ENCODE measurements around the gene CPSF7. TPM values are rescaled to one million over a fixed set of nuclear protein-coding genes. Genes with fewer than 3 reads are reported as not detected.

The CPSF7 gene
- total RNA-seq, 1 experiment from 2014 or later = 123 TPM

DNA sequence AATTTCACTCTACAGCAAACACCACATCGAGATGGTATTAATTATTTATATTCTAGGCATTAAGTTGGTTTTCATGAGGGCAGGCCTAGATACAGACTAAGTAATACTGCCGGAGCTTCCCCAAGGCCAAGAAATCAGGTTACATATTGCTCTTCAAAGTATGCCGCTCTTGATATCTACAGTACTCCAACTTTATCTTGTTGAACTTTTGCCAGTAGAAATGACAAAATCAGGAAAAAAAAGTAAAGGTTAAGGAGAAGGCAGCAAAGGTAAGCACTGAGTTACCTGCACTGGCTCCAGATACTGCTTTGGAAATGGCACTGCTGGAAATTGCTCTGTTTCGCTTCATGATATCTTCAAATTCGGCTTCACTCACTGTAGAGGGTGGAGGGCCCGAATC, 14.4 kb downstream of the CPSF7 start:
- H3K36me3 ChIP-seq (ENCODE audit: control insufficient read depth, insufficient read depth, low read length) = peaks cover 6% of the 10 kb centered on the region; the same call in 1 of the 2 replicates
- ChIA-PET POLR2A (no interaction called here), CTCF (no interaction called here)
- no peaks in the 10 kb centered on the region for H3K9me3 Mint-ChIP-seq (ENCODE audit: unreplicated experiment)
- intact Hi-C loops (cut with micrococcal nuclease; ENCODE audit: unreplicated experiment) = no loop called here
- no peaks in the 10 kb centered on the region for H3K27me3 Mint-ChIP-seq (ENCODE audit: insufficient read depth, unreplicated experiment)
- DNase-seq = no peak
- no TSS peak for BruUV-seq (replicated peaks)
- no peaks in the 10 kb centered on the region for H3K4me1 ChIP-seq
- H3K4me3 Mint-ChIP-seq (ENCODE audit: unreplicated experiment) = no peak overlapping the region
- H3K4me1 Mint-ChIP-seq (ENCODE audit: low read depth, unreplicated experiment) = no peaks in the 10 kb centered on the region
- H3K4me3 ChIP-seq (ENCODE audit: low read depth, low read length) = no peak overlapping the region
- no peaks in the 10 kb centered on the region for H3K27me3 ChIP-seq (replicated peaks; ENCODE audit: control insufficient read depth, insufficient read depth, low read length)
- TF ChIP-seq, protein P1, sequence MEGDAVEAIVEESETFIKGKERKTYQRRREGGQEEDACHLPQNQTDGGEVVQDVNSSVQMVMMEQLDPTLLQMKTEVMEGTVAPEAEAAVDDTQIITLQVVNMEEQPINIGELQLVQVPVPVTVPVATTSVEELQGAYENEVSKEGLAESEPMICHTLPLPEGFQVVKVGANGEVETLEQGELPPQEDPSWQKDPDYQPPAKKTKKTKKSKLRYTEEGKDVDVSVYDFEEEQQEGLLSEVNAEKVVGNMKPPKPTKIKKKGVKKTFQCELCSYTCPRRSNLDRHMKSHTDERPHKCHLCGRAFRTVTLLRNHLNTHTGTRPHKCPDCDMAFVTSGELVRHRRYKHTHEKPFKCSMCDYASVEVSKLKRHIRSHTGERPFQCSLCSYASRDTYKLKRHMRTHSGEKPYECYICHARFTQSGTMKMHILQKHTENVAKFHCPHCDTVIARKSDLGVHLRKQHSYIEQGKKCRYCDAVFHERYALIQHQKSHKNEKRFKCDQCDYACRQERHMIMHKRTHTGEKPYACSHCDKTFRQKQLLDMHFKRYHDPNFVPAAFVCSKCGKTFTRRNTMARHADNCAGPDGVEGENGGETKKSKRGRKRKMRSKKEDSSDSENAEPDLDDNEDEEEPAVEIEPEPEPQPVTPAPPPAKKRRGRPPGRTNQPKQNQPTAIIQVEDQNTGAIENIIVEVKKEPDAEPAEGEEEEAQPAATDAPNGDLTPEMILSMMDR (IDR thresholded peaks at IDR 0.05; ENCODE audit: insufficient read depth in 1 of 2, low read depth in 1 of 2, low read length in 1 of 2, severe bottlenecking in 1 of 2, unreplicated experiment in 1 of 2) = no peak
- peaks cover 99% of the 10 kb centered on the region for H3K36me3 Mint-ChIP-seq (ENCODE audit: insufficient read depth, unreplicated experiment)
- H3K27ac Mint-ChIP-seq (ENCODE audit: unreplicated experiment) = no peak overlapping the region
- H3K9me3 ChIP-seq = no peaks in the 10 kb centered on the region

DNA sequence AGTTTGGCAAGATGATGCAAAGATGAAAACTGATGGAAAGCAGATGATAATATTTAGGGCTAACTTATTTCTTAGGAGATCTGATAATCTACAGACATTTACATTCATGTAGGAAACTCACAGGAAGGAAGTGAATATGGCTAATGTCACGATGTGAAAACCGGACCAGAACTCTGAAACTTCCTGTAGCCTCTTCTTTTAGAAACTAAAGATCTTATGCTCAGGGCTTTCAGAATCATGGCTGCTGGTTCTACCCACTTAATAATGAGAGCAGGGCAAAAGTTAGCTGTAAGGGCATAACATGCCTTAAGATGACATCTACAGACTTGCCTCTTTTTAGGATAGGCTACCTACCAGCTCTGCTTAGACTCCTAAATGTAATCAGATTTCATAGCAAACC, 15.2 kb downstream of the CPSF7 start:
- no peaks in the 10 kb centered on the region for H3K9me3 Mint-ChIP-seq (ENCODE audit: unreplicated experiment)
- Histone ChIP-seq H3K27me3 (replicated peaks; ENCODE audit: control insufficient read depth, insufficient read depth, low read length) (no peaks in the 10 kb centered on the region), H3K4me3 (ENCODE audit: low read depth, low read length) (no peak overlapping the region), H3K36me3 (ENCODE audit: control insufficient read depth, insufficient read depth, low read length) (peaks cover 5% of the 10 kb centered on the region; the same call in 1 of the 2 replicates), H3K4me1 (no peaks in the 10 kb centered on the region), H3K9me3 (no peaks in the 10 kb centered on the region)
- H3K36me3 Mint-ChIP-seq (ENCODE audit: insufficient read depth, unreplicated experiment) = peaks cover 99% of the 10 kb centered on the region
- H3K27ac Mint-ChIP-seq (ENCODE audit: unreplicated experiment) = no peak overlapping the region
- intact Hi-C loops (cut with micrococcal nuclease; ENCODE audit: unreplicated experiment) = no loop called here
- POLR2A ChIA-PET = no interaction called here
- H3K4me1 Mint-ChIP-seq (ENCODE audit: low read depth, unreplicated experiment) = no peaks in the 10 kb centered on the region
- no TSS peak for BruUV-seq (replicated peaks)
- no peak for DNase-seq
- no peak overlapping the region for H3K4me3 Mint-ChIP-seq (ENCODE audit: unreplicated experiment)
- CTCF ChIA-PET = no interaction called here
- H3K27me3 Mint-ChIP-seq (ENCODE audit: insufficient read depth, unreplicated experiment) = no peaks in the 10 kb centered on the region
- TF ChIP-seq, protein P1 (IDR thresholded peaks at IDR 0.05; ENCODE audit: insufficient read depth in 1 of 2, low read depth in 1 of 2, low read length in 1 of 2, severe bottlenecking in 1 of 2, unreplicated experiment in 1 of 2) = no peak

DNA sequence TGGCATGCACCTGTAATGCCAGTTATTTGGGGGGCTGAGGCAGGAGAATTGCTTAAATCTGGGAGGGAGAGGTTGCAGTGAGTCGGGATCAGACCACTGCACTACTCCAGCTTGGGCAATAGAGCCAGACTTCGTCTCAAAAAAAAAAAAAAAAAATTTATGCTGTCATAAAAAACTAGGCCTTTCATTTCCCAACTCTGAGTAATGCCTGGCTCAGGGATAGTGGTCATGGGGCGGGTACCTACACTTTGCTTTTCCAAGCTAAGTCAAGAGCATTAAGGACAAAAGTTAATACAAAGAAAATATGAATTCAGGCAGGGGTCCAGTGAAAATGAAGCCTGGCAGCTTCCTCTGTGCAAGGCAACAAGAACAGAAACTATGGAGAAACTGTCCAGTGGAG, 16.3 kb downstream of the CPSF7 start:
- H3K27me3 ChIP-seq (replicated peaks; ENCODE audit: control insufficient read depth, insufficient read depth, low read length) = no peaks in the 10 kb centered on the region
- no peaks in the 10 kb centered on the region for H3K4me1 ChIP-seq
- no peaks in the 10 kb centered on the region for H3K9me3 ChIP-seq
- Mint-ChIP-seq H3K36me3 (ENCODE audit: insufficient read depth, unreplicated experiment) (peaks cover 99% of the 10 kb centered on the region), H3K27me3 (ENCODE audit: insufficient read depth, unreplicated experiment) (no peaks in the 10 kb centered on the region), H3K9me3 (ENCODE audit: unreplicated experiment) (no peaks in the 10 kb centered on the region), H3K4me1 (ENCODE audit: low read depth, unreplicated experiment) (no peaks in the 10 kb centered on the region), H3K27ac (ENCODE audit: unreplicated experiment) (peak overlapping the region; percentile 11), H3K4me3 (ENCODE audit: unreplicated experiment) (no peak overlapping the region)
- TF ChIP-seq, protein P1 (IDR thresholded peaks at IDR 0.05; ENCODE audit: insufficient read depth in 1 of 2, low read depth in 1 of 2, low read length in 1 of 2, severe bottlenecking in 1 of 2, unreplicated experiment in 1 of 2) = no peak
- intact Hi-C loops (cut with micrococcal nuclease; ENCODE audit: unreplicated experiment) = no loop called here
- DNase-seq = no peak
- peaks cover 4% of the 10 kb centered on the region; the same call in 1 of the 2 replicates for H3K36me3 ChIP-seq (ENCODE audit: control insufficient read depth, insufficient read depth, low read length)
- BruUV-seq (replicated peaks) = no TSS peak
- POLR2A ChIA-PET = no interaction called here
- CTCF ChIA-PET = interaction anchor here (0.9 kb wide), 1 partner anchor 22 kb away, joined by 3 read pairs; no protein-coding TSS in a partner anchor
- no peak overlapping the region for H3K4me3 ChIP-seq (ENCODE audit: low read depth, low read length)

Data from Caco-2 (cell line).